Measurements from ENCODE around the gene SH3PXD2A.

The SH3PXD2A gene, protein sequence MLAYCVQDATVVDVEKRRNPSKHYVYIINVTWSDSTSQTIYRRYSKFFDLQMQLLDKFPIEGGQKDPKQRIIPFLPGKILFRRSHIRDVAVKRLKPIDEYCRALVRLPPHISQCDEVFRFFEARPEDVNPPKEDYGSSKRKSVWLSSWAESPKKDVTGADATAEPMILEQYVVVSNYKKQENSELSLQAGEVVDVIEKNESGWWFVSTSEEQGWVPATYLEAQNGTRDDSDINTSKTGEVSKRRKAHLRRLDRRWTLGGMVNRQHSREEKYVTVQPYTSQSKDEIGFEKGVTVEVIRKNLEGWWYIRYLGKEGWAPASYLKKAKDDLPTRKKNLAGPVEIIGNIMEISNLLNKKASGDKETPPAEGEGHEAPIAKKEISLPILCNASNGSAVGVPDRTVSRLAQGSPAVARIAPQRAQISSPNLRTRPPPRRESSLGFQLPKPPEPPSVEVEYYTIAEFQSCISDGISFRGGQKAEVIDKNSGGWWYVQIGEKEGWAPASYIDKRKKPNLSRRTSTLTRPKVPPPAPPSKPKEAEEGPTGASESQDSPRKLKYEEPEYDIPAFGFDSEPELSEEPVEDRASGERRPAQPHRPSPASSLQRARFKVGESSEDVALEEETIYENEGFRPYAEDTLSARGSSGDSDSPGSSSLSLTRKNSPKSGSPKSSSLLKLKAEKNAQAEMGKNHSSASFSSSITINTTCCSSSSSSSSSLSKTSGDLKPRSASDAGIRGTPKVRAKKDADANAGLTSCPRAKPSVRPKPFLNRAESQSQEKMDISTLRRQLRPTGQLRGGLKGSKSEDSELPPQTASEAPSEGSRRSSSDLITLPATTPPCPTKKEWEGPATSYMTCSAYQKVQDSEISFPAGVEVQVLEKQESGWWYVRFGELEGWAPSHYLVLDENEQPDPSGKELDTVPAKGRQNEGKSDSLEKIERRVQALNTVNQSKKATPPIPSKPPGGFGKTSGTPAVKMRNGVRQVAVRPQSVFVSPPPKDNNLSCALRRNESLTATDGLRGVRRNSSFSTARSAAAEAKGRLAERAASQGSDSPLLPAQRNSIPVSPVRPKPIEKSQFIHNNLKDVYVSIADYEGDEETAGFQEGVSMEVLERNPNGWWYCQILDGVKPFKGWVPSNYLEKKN

GRCh38 chr10:103855424-103855823 lies at the start of gene SH3PXD2A:
Gene SH3PXD2A (minus strand): TSS chr10:103855576. CDS start chr10:103855266, 310 bp downstream.
- peak; percentile 54 for ATAC-seq

DNA sequence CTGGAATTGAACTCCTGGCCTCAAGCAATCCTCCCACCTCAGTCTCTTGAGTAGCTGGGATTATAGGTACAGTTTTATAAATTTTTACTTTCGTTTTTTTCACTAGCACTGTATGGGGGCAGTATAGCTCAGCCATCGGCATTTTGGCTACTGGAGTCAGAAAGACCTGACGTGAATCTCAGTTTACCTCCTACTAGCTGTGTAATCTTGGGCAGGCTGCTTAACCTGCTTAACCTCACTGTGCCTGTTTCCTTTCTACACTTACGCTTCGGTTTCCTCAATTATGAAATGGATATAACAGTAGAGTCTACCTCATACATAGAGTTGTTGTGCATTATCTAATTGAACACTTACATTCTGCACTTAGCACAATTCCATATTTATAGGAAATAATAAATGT lies 45.9 kb upstream of the SH3PXD2A start:
- peak; percentile 49 to 51 for ATAC-seq

GRCh38 chr10:103899312-103899711 lies 43.9 kb upstream of the SH3PXD2A start:
- no peak for ATAC-seq

GRCh38 chr10:103897241-103897774 lies 41.9 kb upstream of the SH3PXD2A start:
- ATAC-seq, result no peak

DNA sequence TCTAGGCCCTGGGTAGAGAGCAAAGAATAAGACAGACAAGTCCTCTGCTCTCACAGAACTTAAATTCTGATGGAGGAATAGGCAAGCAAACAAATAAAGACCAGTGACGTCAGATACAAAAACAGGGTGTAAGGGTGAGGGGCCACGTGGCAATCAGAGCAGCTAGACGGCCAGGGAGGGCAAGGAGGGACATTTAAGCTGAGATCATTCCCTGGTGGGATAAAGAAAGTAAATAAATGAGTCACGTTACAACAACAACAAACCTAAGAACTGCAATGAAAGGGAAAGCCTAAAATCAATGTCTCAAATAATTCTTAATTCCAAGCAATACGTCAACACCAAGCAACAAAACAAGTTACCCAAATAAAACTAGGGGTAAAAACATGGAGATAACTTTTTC lies 40.8 kb upstream of the SH3PXD2A start:
- ATAC-seq, result no peak

- ATAC-seq, result peak; percentile 64 to 70
Measured at GRCh38 chr10:103895411-103896186, 40.2 kb upstream of the SH3PXD2A start.

- ATAC-seq, result no peak
Measured at GRCh38 chr10:103894441-103894864, 39.1 kb upstream of the SH3PXD2A start.

DNA sequence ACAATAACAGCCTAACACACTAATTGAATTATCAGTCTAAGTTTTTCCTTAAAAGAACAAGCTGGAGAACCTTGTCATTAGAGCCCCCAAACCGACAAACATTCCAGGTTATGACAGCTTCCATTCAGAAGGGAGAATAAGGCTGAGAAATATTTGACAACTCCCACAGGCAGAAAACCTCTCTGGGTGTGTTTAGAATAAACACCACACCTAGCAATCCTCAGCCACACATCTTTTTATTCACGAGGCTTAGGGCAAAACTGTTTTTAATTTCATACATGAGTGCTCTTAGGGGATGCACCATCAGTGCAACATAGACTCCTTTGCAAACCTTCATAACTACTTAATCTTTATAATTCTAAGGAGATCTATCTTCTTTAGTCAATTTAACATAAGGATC lies 38.4 kb upstream of the SH3PXD2A start:
- no peak for ATAC-seq

DNA sequence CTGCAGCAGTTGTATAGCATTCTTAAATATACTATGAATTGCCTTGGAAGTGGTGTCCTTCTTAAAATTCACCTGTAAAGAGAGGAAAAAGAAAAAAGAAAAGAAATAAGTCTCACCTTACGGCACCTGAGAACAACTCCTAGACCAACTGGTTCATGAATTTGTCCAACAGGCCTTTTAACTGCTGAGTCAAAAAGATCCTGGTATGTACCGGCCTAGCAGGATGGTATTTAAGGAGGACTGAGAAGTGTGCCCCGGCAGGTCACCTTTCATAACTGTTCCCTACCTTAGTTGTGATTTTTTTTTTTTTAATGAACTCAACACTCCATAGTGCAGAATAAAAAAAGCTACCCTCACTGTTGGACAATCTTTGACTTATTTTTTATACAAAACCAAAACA lies 36.8 kb upstream of the SH3PXD2A start:
- ATAC-seq, result no peak

DNA sequence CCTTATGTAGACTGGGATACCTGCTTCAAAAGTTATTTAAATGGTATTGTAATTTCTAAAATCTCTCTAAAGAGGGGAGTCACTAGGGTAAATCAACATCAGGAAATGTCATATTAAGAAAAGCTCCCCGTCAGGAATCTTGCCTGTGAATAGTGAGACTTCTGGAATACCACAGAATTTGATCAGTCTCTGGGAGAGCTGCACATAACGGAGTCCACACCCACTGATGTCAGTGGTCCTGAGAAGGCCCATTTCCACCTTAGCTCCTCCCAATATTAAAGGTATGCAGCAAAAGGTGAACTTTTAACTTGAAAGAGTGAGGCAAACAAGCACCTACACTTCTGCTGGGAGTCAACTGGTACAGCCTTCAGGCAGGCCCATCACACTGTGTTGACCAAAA lies 35.3 kb upstream of the SH3PXD2A start:
- ATAC-seq, result no peak

DNA sequence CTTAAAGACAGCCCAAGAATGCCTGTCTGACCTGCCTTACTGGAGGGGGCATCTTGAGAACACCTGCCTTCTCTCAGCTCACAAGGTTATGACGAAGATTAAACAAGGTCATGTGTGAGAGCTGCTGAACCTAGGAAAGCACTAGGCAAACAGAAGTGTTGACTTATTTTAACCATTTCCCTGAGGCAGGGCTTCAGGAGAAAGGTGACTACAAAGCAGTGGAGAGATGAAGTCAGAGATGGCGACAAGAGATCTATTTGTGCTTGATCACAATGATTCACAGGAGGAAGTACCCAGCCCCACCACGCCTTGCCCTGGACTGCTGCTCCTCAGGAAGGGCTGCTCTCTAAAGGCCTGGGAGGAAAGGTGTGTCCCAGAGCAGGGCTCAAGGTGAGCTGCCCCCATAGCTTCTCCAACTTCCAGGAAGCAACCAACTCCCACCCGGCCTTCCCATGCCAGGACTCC lies 34.9 kb upstream of the SH3PXD2A start:
- ATAC-seq, result peak; percentile 65 to 69

GRCh38 chr10:103889121-103889720 lies 33.8 kb upstream of the SH3PXD2A start:
- no peak for ATAC-seq

DNA sequence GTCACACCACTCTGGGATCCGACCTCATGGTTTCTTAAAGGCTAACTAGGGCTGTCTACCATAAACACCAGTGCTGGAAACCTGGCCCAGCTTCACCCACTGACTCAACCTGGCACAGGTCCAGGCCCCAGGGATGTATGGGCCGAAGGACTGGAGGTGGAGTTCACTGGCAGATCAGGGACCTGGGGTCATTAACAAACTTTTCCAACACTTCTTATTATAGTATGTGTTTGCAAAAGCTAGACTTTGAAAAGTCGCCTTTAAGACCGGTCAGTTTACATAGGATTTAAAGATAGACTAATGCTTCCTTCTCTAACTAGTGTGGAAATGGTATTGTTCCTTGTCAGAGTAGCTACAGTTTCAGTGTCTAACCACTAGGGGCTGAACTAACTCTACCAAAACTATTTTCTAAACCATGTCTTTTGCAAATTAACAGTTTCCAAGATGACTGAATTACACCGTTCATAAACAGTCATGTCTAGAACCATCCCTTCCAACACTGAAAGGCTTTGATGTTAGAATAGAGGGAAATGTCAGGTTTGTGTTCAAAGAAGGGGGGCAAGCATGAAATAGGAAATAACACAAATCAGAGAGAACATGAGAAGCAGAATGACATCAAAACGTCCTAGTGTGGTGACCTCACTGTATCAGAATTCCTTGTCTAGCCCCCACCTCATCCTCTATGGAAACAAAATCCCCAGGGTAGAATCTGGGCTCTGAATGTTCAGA lies 32.9 kb upstream of the SH3PXD2A start:
- ATAC-seq, result peak; percentile 70 to 85

DNA sequence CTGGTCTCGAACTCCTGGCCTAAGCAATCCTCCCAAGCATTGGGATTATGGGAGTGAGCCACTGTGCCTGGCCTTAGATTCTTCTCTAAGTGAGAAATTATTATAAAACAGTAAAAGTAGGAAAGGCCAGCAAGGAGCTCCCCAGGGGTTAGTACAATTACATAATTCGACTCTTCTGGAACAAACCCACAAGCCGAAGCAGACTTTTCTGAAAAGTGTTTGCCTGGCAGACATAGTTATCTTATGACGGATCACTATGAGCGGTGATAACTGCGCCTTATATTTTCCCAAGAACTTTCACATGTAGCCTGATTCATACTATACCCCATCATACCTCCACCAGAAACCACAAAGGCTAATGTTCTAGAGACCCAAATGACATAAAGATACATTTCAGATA lies 30.2 kb upstream of the SH3PXD2A start:
- ATAC-seq, result no peak

- peak in 1 of 2 donors; percentile 19 for ATAC-seq
Measured at GRCh38 chr10:103884681-103885139, 29.3 kb upstream of the SH3PXD2A start.

GRCh38 chr10:103882285-103883007 lies 27.1 kb upstream of the SH3PXD2A start:
- ATAC-seq, result no peak

- ATAC-seq, result no peak
Measured at GRCh38 chr10:103881416-103882284, 26.3 kb upstream of the SH3PXD2A start.

- no peak for ATAC-seq
Measured at GRCh38 chr10:103879831-103880230, 24.5 kb upstream of the SH3PXD2A start.

DNA sequence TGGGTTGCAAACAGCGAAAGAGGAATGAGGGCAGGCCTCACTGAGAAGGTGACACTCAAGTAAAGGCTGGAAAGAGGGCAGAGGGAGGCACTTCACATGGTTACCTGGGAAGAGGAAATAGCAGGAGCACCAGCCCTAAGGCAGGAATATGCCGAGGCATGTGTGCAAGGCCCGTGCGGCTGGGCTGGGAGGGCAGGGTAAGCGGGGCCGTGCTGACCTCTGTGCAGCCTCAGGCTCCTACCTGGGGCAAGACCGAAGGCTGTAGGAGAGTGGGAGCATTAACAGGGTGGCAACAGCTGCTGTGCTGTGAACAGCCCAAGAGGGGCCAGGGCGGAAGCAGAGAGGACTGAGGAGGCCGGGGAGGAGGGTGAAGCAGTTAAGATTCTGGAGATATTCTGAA lies 24.0 kb upstream of the SH3PXD2A start:
- no peak for ATAC-seq
